ENCODE results near the gene C1orf226.
"Not testable (repeated sequence)": the region's sequence is repeated elsewhere in the genome, so short reads cannot be mapped to it uniquely, and the experiment has no call there.

C1orf226 gene

GRCh38 chr1:162421258-162422164, 40.0 kb downstream of the C1orf226 start:
- TF ChIP-seq, protein P1, sequence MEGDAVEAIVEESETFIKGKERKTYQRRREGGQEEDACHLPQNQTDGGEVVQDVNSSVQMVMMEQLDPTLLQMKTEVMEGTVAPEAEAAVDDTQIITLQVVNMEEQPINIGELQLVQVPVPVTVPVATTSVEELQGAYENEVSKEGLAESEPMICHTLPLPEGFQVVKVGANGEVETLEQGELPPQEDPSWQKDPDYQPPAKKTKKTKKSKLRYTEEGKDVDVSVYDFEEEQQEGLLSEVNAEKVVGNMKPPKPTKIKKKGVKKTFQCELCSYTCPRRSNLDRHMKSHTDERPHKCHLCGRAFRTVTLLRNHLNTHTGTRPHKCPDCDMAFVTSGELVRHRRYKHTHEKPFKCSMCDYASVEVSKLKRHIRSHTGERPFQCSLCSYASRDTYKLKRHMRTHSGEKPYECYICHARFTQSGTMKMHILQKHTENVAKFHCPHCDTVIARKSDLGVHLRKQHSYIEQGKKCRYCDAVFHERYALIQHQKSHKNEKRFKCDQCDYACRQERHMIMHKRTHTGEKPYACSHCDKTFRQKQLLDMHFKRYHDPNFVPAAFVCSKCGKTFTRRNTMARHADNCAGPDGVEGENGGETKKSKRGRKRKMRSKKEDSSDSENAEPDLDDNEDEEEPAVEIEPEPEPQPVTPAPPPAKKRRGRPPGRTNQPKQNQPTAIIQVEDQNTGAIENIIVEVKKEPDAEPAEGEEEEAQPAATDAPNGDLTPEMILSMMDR (conservative IDR thresholded peaks at IDR 0.05; ENCODE audit: control insufficient read depth, insufficient read depth, low read depth, low read length): no peak
- H3K4me3 ChIP-seq (ENCODE audit: control insufficient read depth, low read depth, low read length): no peak overlapping the region
- DNase-seq (ENCODE audit: low read depth): no peak

GRCh38 chr1:162422662-162423375, 41.3 kb downstream of the C1orf226 start:
- H3K4me3 ChIP-seq (ENCODE audit: control insufficient read depth, low read depth, low read length): no peak overlapping the region
- no peak for DNase-seq (ENCODE audit: low read depth)
- TF ChIP-seq, protein P1 (conservative IDR thresholded peaks at IDR 0.05; ENCODE audit: control insufficient read depth, insufficient read depth, low read depth, low read length): no peak

DNA sequence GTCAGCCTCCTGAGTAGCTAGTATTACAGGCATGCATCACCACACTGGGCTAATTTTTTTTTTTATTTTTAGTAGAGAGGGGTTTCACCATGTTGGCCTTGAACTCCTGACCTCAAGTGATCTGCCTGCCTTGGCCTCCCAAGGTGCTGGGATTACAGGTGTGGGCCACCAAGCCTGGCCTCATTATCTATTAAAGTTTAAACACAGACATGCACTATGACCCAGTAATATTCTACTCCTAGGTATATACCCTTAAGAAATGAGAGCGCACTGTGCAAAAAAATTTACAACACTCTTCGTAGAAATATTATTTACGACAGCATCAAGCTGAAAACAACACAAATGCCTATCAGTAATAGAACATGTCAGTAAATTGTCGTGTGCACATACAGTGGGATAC, 49.1 kb downstream of the C1orf226 start:
- no peak overlapping the region for H3K4me3 ChIP-seq (ENCODE audit: control insufficient read depth, low read depth, low read length)
- TF ChIP-seq, protein P1 (conservative IDR thresholded peaks at IDR 0.05; ENCODE audit: control insufficient read depth, insufficient read depth, low read depth, low read length): no peak
- DNase-seq (ENCODE audit: low read depth): no peak

DNA sequence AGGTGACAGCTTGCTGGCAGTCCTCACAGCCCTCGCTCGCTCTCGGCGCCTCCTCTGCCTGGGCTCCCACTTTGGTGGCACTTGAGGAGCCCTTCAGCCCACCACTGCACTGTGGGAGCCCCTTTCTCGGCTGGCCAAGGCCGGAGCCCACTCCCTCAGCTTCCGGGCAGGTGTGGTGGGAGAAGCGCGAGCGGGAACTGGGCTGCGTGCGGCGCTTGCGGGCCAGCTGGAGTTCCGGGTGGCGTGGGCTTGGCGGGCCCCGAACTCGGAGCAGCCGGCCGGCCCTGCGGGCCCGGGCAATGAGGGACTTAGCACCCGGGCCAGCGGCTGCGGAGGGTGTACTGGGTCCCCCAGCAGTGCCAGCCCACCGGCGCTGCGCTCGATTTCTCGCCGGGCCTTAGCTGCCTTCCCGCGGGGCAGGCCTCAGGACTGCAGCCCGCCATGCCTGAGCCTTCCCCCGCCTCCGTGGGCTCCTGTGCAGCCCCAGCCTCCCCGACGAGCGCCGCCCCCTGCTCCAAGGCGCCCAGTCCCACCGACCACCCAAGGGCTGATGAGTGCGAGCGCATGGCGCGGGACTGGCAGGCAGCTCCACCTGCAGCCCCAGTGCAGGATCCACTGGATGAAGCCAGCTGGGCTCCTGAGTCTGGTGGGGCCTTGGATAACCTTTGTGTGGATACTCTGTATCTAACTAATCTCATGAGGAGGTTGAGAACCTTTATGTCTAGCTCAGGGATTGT, 51.6 kb downstream of the C1orf226 start:
- H3K4me3 ChIP-seq (ENCODE audit: control insufficient read depth, low read depth, low read length); DNase-seq (ENCODE audit: low read depth): not testable (repeated sequence)

Measured in fibroblast of mammary gland (primary cell).